H1 (cell line): Measurements from ENCODE around the gene RABGAP1. TPM values are rescaled to one million over a fixed set of nuclear protein-coding genes. Genes with fewer than 3 reads are reported as not detected.

Source experiments
- CTCF ChIA-PET: fragments of 300-600 bp; sonication (Branson Sonifier 250); formaldehyde crosslinking; loops from one replicate; lab custom pipeline; 2021; ENCODE audit not compliant: partially characterized antibody; lab: Charles Lee
- POLR2A ChIA-PET: fragments of 300-600 bp; sonication (Branson Sonifier 250); formaldehyde crosslinking; loops from one replicate; lab custom pipeline; 2021; ENCODE audit warnings: inconsistent platforms; ENCODE audit not compliant: partially characterized antibody; lab: Charles Lee
- DNase-seq, 2 experiments: peaks; one replicate each; pipeline versions ENCODE4 v3.0.0 to v3.0.0-alpha.2; 2010 to 2022; ENCODE audit warnings: low spot score in 2 of 2, low read depth in 1 of 2, mixed read lengths in 1 of 2
- FAIRE-seq: peaks from 2 replicates; lab custom pipeline; 2011; peaks lifted over from hg19 to GRCh38; lab: Jason Lieb, UNC
- H2AFZ ChIP-seq: 2 replicates; pipeline ENCODE4 v1.8.1; 2012; ENCODE audit warnings: low read length, inconsistent platforms
- H2AK5ac ChIP-seq: 2 replicates; pipeline ENCODE4 v1.6.1; 2013; ENCODE audit warnings: low read depth, low read length
- H2BK120ac ChIP-seq: replicated peaks from 2 replicates; pipeline ENCODE3; 2013; ENCODE audit warnings: low read depth, low read length, inconsistent platforms
- H2BK12ac ChIP-seq: 2 replicates; pipeline ENCODE4 v1.6.1; 2013; ENCODE audit warnings: low read depth, low read length
- H2BK15ac ChIP-seq: 2 replicates; pipeline ENCODE4 v1.6.1; 2013; ENCODE audit warnings: low read length
- H2BK20ac ChIP-seq: 2 replicates; pipeline ENCODE4 v1.6.1; 2013; ENCODE audit warnings: low read length
- H2BK5ac ChIP-seq: 2 replicates; pipeline ENCODE4 v1.6.1; 2013; ENCODE audit warnings: low read depth, low read length
- H3K14ac ChIP-seq: 2 replicates; pipeline ENCODE4 v1.6.1; 2013; ENCODE audit warnings: inconsistent platforms; ENCODE audit not compliant: insufficient read length
- H3K18ac ChIP-seq: 2 replicates; pipeline ENCODE4 v1.6.1; 2013; ENCODE audit warnings: low read length; ENCODE audit errors: extremely low read depth
- H3K23ac ChIP-seq: 2 replicates; pipeline ENCODE4 v1.6.1; 2013; ENCODE audit warnings: inconsistent platforms; ENCODE audit not compliant: insufficient read length
- H3K23me2 ChIP-seq: 2 replicates; pipeline ENCODE4 v1.6.1; 2013; ENCODE audit warnings: low read depth, low read length
- H3K27ac ChIP-seq: 2 replicates; pipeline ENCODE4 v1.6.1; 2011; ENCODE audit warnings: low read depth, low read length, inconsistent platforms
- H3K27me3 ChIP-seq, 4 experiments: replicated peaks in 1 of 4; 1 replicate in 1 of 4; 2 replicates in 3 of 4; pipeline versions ENCODE4 v1.6.1 to v1.8.1; 2011 to 2013; ENCODE audit warnings: low read length in 3 of 4, mild to moderate bottlenecking in 3 of 4, inconsistent platforms in 2 of 4, mixed read lengths in 2 of 4, moderate library complexity in 1 of 4; ENCODE audit not compliant: control insufficient read depth in 3 of 4, insufficient read depth in 3 of 4; ENCODE audit errors: extremely low read depth in 1 of 4
- H3K36me3 ChIP-seq, 4 experiments: 2 replicates each; pipeline versions ENCODE4 v1.6.1 to v1.8.1; 2011 to 2013; ENCODE audit warnings: mild to moderate bottlenecking in 4 of 4, low read length in 3 of 4, moderate library complexity in 2 of 4, control low read depth in 1 of 4, inconsistent platforms in 1 of 4; ENCODE audit not compliant: insufficient read depth in 4 of 4, control insufficient read depth in 2 of 4
- H3K4ac ChIP-seq: replicated peaks from 2 replicates; pipeline ENCODE3; 2013; ENCODE audit warnings: low read length, low read depth, mixed read lengths, inconsistent platforms; ENCODE audit not compliant: insufficient read length
- H3K4me1 ChIP-seq, 4 experiments: replicated peaks in 1 of 4; 1 replicate in 1 of 4; 2 replicates in 3 of 4; pipeline versions ENCODE4 v1.6.1 to v1.8.1; 2011 to 2013; ENCODE audit warnings: low read length in 3 of 4, inconsistent platforms in 2 of 4, mixed read lengths in 1 of 4; ENCODE audit not compliant: insufficient read depth in 4 of 4, control insufficient read depth in 3 of 4
- H3K4me2 ChIP-seq, 2 experiments: 2 replicates each; pipeline versions ENCODE4 v1.6.1 to v1.8.1; 2011 to 2013; ENCODE audit warnings: low read depth in 2 of 2, low read length in 2 of 2, control low read depth in 1 of 2, inconsistent platforms in 1 of 2, mild to moderate bottlenecking in 1 of 2; ENCODE audit not compliant: insufficient read depth in 1 of 2
- H3K4me3 ChIP-seq, 4 experiments: fragments of 200-600, 300-600 bp in 1 of 4; sonication (generic), shearing (Covaris generic), sonication (Bioruptor Twin) in 1 of 4; 2 replicates each; pipeline versions ENCODE4 v1.5.1 to v1.8.1; 2011 to 2016; ENCODE audit warnings: low read length in 4 of 4, low read depth in 3 of 4, control low read depth in 2 of 4, inconsistent platforms in 2 of 4, mild to moderate bottlenecking in 2 of 4, mixed read lengths in 1 of 4, moderate library complexity in 1 of 4; ENCODE audit not compliant: insufficient read depth in 2 of 4; ENCODE audit errors: extremely low read depth in 1 of 4
- H3K56ac ChIP-seq: replicated peaks from 2 replicates; pipeline ENCODE3; 2013; ENCODE audit warnings: low read depth, mild to moderate bottlenecking, mixed read lengths, low read length, inconsistent platforms; ENCODE audit not compliant: insufficient read length
- H3K79me1 ChIP-seq: 2 replicates; pipeline ENCODE4 v1.6.1; 2013; ENCODE audit warnings: low read depth, low read length, control low read depth
- H3K79me2 ChIP-seq, 2 experiments: 2 replicates each; pipeline versions ENCODE4 v1.6.1 to v1.8.1; 2012 to 2013; ENCODE audit warnings: low read length in 2 of 2, mild to moderate bottlenecking in 2 of 2, inconsistent platforms in 1 of 2; ENCODE audit not compliant: insufficient read depth in 2 of 2, control insufficient read depth in 1 of 2
- H3K9ac ChIP-seq, 4 experiments: replicated peaks in 1 of 4; 1 replicate in 1 of 4; 2 replicates in 3 of 4; pipeline versions ENCODE4 v1.6.1 to v1.8.1; 2011 to 2013; ENCODE audit warnings: low read depth in 3 of 4, low read length in 3 of 4, control low read depth in 2 of 4, mild to moderate bottlenecking in 2 of 4, moderate library complexity in 2 of 4, inconsistent platforms in 1 of 4; ENCODE audit errors: extremely low read depth in 1 of 4
- H3K9me3 ChIP-seq, 2 experiments: 2 replicates each; pipeline versions ENCODE4 v1.6.1 to v1.8.1; 2012 to 2013; ENCODE audit warnings: mild to moderate bottlenecking in 2 of 2, moderate library complexity in 2 of 2, control low read depth in 1 of 2, inconsistent platforms in 1 of 2, low read depth in 1 of 2, low read length in 1 of 2, mixed read lengths in 1 of 2; ENCODE audit not compliant: insufficient read depth in 2 of 2
- H4K20me1 ChIP-seq, 2 experiments: replicated peaks in 1 of 2; 2 replicates each; pipeline versions ENCODE3 to v1.8.1; 2011 to 2013; ENCODE audit warnings: inconsistent platforms in 2 of 2, low read length in 2 of 2, mild to moderate bottlenecking in 1 of 2; ENCODE audit not compliant: insufficient read depth in 2 of 2, control insufficient read depth in 1 of 2
- H4K5ac ChIP-seq: 2 replicates; pipeline ENCODE4 v1.6.1; 2013; ENCODE audit warnings: low read length, low read depth, mixed read lengths, inconsistent platforms; ENCODE audit not compliant: insufficient read length
- H4K8ac ChIP-seq: 2 replicates; pipeline ENCODE4 v1.8.0; 2013; ENCODE audit warnings: mild to moderate bottlenecking, moderate library complexity, low read length, inconsistent platforms; ENCODE audit not compliant: insufficient read depth; ENCODE audit errors: extremely low read depth
- H4K91ac ChIP-seq: replicated peaks from 2 replicates; pipeline ENCODE3; 2013; ENCODE audit warnings: low read length, mixed read lengths, inconsistent platforms; ENCODE audit not compliant: insufficient read length
- ATF2 ChIP-seq: IDR thresholded peaks from 2 replicates; pipeline ENCODE4 v1.6.1; 2012; ENCODE audit warnings: low read length, inconsistent platforms
- BACH1 ChIP-seq: IDR thresholded peaks from 2 replicates; pipeline ENCODE4 v1.6.1; 2012; ENCODE audit warnings: low read length, improper control_type of control experiment
- CHD1 ChIP-seq: IDR thresholded peaks from 2 replicates; pipeline ENCODE4 v1.6.1; 2012; ENCODE audit warnings: low read depth, low read length, improper control_type of control experiment
- HDAC2 ChIP-seq, 2 experiments: fragments of 300-600 bp in 1 of 2; sonication (generic) in 1 of 2; IDR thresholded peaks; 2 replicates each; pipeline ENCODE4 v1.6.1; 2011 to 2012; ENCODE audit warnings: low read depth in 2 of 2, low read length in 2 of 2, mild to moderate bottlenecking in 2 of 2, moderate library complexity in 2 of 2, borderline replicate concordance in 1 of 2, inconsistent platforms in 1 of 2
- JUN ChIP-seq: IDR thresholded peaks from 2 replicates; pipeline ENCODE4 v1.6.1; 2011; ENCODE audit warnings: low read depth, mild to moderate bottlenecking, improper control_type of control experiment, low read length
- NANOG ChIP-seq: IDR thresholded peaks from 2 replicates; pipeline ENCODE4 v1.6.1; 2011; ENCODE audit warnings: low read length, low read depth, mild to moderate bottlenecking, inconsistent platforms; ENCODE audit not compliant: insufficient read depth, poor library complexity, severe bottlenecking
- SAP30 ChIP-seq: fragments of 300-600 bp; sonication (generic); IDR thresholded peaks from 2 replicates; pipeline ENCODE4 v1.7.1; 2012; ENCODE audit warnings: low read length, moderate library complexity, mild to moderate bottlenecking, inconsistent platforms; ENCODE audit not compliant: insufficient read depth, insufficient replicate concordance
- SIN3A ChIP-seq, 2 experiments: IDR thresholded peaks in 1 of 2; conservative IDR thresholded peaks in 1 of 2; 2 replicates each; pipeline ENCODE4 v1.6.1; 2011 to 2012; ENCODE audit warnings: low read length in 2 of 2, improper control_type of control experiment in 1 of 2, low read depth in 1 of 2, mild to moderate bottlenecking in 1 of 2
- WGBS, 2 experiments: shearing (Covaris generic) in 1 of 2; methylation state at CpG; one replicate each; pipeline versions ENCODE4 v1.1.6 to v1.1.7; 2013 to 2015; ENCODE audit warnings: low lambda C conversion rate in 2 of 2, mixed read lengths in 2 of 2, inconsistent platforms in 1 of 2, low coverage in 1 of 2, missing lambda C conversion rate in 1 of 2; ENCODE audit not compliant: insufficient replicate concordance in 2 of 2, insufficient coverage in 1 of 2, insufficient read length in 1 of 2; ENCODE audit errors: extremely low coverage in 1 of 2, missing lambda C conversion rate in 1 of 2; 5-methylcytosine and 5-hydroxymethylcytosine counted together
- polyA plus RNA-seq, 7 experiments: library from polyadenylated mRNA; depleted of rRNA in 3 of 7; stranded (reverse) in 5 of 7; unstranded in 2 of 7; fragments of >200 nt in 5 of 7; fragments of 200-250 nt in 2 of 7; gene quantifications; 1 replicate in 5 of 7; 2 replicates in 1 of 7; 4 replicates in 1 of 7; pipeline versions ENCODE4 v1.2.1 to v1.2.3, GENCODE V29; 2011 to 2013; ENCODE audit warnings: missing spikeins in 2 of 7, mixed read lengths in 2 of 7
- total RNA-seq: library from RNA; stranded (reverse); fragmentation: NEBNext Ultra II Directional; extraction: Animal tissue kit (Norgen Biotek cat#: 25700); gene quantifications from 2 replicates; pipeline ENCODE4 v1.2.1, GENCODE V29; 2021

Gene RABGAP1
- total and polyA plus RNA-seq, 2 of the 8 experiments (the other 6 are each of a cell fraction or from before 2014, with no cell fraction given) = 15.7 to 38.3 TPM

GRCh38 chr9:122944960-122945888 lies 4.4 kb downstream of the RABGAP1 start:
- H3K9me3 ChIP-seq = no peaks in the 10 kb centered on the region
- no peak overlapping the region for H4K8ac ChIP-seq
- POLR2A ChIA-PET = interaction anchor here (1.1 to 6.2 kb wide), 3 partner anchors 11 to 32 kb away, joined by 5 to 79 read pairs (median 52); partner anchors contain the start of genes ZBTB26 and ZBTB6
- peaks cover 3% of the 10 kb centered on the region for H3K23me2 ChIP-seq
- no peak overlapping the region for H3K56ac ChIP-seq
- H3K79me2 ChIP-seq = peaks cover 39 to 88% of the 10 kb centered on the region in 2 experiments
- no peak overlapping the region for H3K4ac ChIP-seq
- no peak overlapping the region for H2BK120ac ChIP-seq
- peaks cover 2 to 12% (median 3%) of the 10 kb centered on the region in 4 experiments; a peak in 5 of 7 replicates for H3K4me1 ChIP-seq
- H2AFZ ChIP-seq = no peak overlapping the region
- no peaks in the 10 kb centered on the region for H3K79me1 ChIP-seq
- H4K5ac ChIP-seq = no peak overlapping the region
- no peak overlapping the region for H3K27ac ChIP-seq
- peaks cover 0 to 4% (median 0%) of the 10 kb centered on the region in 4 experiments; a peak in 1 of 8 replicates for H3K36me3 ChIP-seq
- WGBS, 2 experiments = 91% methylated on average over 4 of the region's 4 CpGs; no CpG with 5 or more reads in 1 of the 2 experiments
- no peaks in the 10 kb centered on the region for H3K27me3 ChIP-seq
- no peak overlapping the region for H2BK15ac ChIP-seq
- H2AK5ac ChIP-seq = no peak overlapping the region
- CTCF ChIA-PET = interaction anchor here (0.7 kb wide), 1 partner anchor 39 kb away, joined by 3 read pairs; no protein-coding TSS in a partner anchor
- H2BK20ac ChIP-seq = no peak overlapping the region
- no peak overlapping the region for H2BK12ac ChIP-seq
- no peak for DNase-seq
- FAIRE-seq = no peak
- H3K18ac ChIP-seq = no peak overlapping the region
- H3K9ac ChIP-seq = no peak overlapping the region
- no peak overlapping the region for H3K4me3 ChIP-seq
- H3K4me2 ChIP-seq = no peak overlapping the region
- peaks cover 4 to 5% of the 10 kb centered on the region in 2 experiments for H4K20me1 ChIP-seq
- H3K14ac ChIP-seq = no peak overlapping the region
- no peak overlapping the region for H2BK5ac ChIP-seq
- H3K23ac ChIP-seq = no peak overlapping the region
- H4K91ac ChIP-seq = no peak overlapping the region
- TF ChIP-seq NANOG (no peak), BACH1 (no peak), ATF2 (no peak), JUN (no peak), SAP30 (no peak), HDAC2 (IDR thresholded peaks at IDR 0.05; ENCODE audit: borderline replicate concordance in 1 of 2, low read depth in 2 of 2, low read length in 2 of 2) (no peak), SIN3A (conservative IDR thresholded peaks at IDR 0.05 in 1 of 2, IDR thresholded peaks at IDR 0.05 in 1 of 2; ENCODE audit: low read depth in 1 of 2, low read length in 2 of 2) (no peak), CHD1 (no peak)
